ENCODE results near the gene FYN. TPM values are rescaled to one million over a fixed set of nuclear protein-coding genes. Genes with fewer than 3 reads are reported as not detected.

Gene FYN
- total RNA-seq, 1 experiment from 2014 or later, result 18.5 TPM

- H3K4me3 ChIP-seq (replicated peaks in 1 of 2; ENCODE audit: low read depth in 1 of 2, low read length in 2 of 2), result no peak overlapping the region
- RAD21 ChIA-PET (ENCODE audit: low non-redundant PET in 1 of 2, low total read pairs in 2 of 2, uncharacterized antibody in 2 of 2, unreplicated experiment in 2 of 2), result no interaction called here
- no peak for ATAC-seq
These were observed 3.1 kb downstream of the FYN start for GRCh38 chr6:111870051-111870741.

More at GRCh38 chr6:111870051-111870741, 3.1 kb downstream of the FYN start:
- no peaks in the 10 kb centered on the region for H3K79me2 ChIP-seq (ENCODE audit: insufficient read depth, low read length)
- no peak overlapping the region for H3K4me2 ChIP-seq (ENCODE audit: low read length)
- no peaks in the 10 kb centered on the region for H3K36me3 ChIP-seq (ENCODE audit: control insufficient read depth in 1 of 2, insufficient read depth in 2 of 2, low read length in 2 of 2)
- no peaks in the 10 kb centered on the region for H3K9me2 ChIP-seq (ENCODE audit: insufficient read depth)
- TF ChIP-seq POLR2AphosphoS5 (IDR thresholded peaks at IDR 0.05; ENCODE audit: low read depth, low read length) (no peak), EZH2phosphoT487 (IDR thresholded peaks at IDR 0.05; ENCODE audit: borderline replicate concordance) (no peak), SP1 (IDR thresholded peaks at IDR 0.05; ENCODE audit: low read depth) (no peak), JUND (IDR thresholded peaks at IDR 0.05) (no peak), ELF1 (IDR thresholded peaks at IDR 0.05; ENCODE audit: borderline replicate concordance, low read depth) (no peak), MAX (IDR thresholded peaks at IDR 0.05) (no peak), SRF (IDR thresholded peaks at IDR 0.05; ENCODE audit: low read depth) (no peak), CBX3 (IDR thresholded peaks at IDR 0.05; ENCODE audit: low read depth) (no peak), TCF7L2 (IDR thresholded peaks at IDR 0.05; ENCODE audit: borderline replicate concordance, extremely low read depth, insufficient read depth, insufficient read length) (no peak), YY1 (IDR thresholded peaks at IDR 0.05; ENCODE audit: extremely low read depth, insufficient replicate concordance, low read depth, low read length) (no peak), EZH2 (IDR thresholded peaks at IDR 0.05) (no peak), RAD21 (IDR thresholded peaks at IDR 0.05; ENCODE audit: low read depth) (no peak), EGR1 (IDR thresholded peaks at IDR 0.05; ENCODE audit: low read depth) (no peak), ZFX (IDR thresholded peaks at IDR 0.05) (no peak), POLR2A (IDR thresholded peaks at IDR 0.05; ENCODE audit: borderline replicate concordance, extremely low read depth, insufficient read depth, insufficient read length) (no peak), CEBPB (IDR thresholded peaks at IDR 0.05; ENCODE audit: low read depth) (no peak)
- TF ChIP-seq, protein P1, sequence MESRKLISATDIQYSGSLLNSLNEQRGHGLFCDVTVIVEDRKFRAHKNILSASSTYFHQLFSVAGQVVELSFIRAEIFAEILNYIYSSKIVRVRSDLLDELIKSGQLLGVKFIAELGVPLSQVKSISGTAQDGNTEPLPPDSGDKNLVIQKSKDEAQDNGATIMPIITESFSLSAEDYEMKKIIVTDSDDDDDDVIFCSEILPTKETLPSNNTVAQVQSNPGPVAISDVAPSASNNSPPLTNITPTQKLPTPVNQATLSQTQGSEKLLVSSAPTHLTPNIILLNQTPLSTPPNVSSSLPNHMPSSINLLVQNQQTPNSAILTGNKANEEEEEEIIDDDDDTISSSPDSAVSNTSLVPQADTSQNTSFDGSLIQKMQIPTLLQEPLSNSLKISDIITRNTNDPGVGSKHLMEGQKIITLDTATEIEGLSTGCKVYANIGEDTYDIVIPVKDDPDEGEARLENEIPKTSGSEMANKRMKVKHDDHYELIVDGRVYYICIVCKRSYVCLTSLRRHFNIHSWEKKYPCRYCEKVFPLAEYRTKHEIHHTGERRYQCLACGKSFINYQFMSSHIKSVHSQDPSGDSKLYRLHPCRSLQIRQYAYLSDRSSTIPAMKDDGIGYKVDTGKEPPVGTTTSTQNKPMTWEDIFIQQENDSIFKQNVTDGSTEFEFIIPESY (IDR thresholded peaks at IDR 0.05; ENCODE audit: extremely low read depth, insufficient replicate concordance, low read length), result no peak
- no peaks in the 10 kb centered on the region for H3K9me3 ChIP-seq (ENCODE audit: control insufficient read depth in 1 of 2, insufficient read depth in 1 of 2, low read depth in 1 of 2, low read length in 2 of 2)
- H2AFZ ChIP-seq (ENCODE audit: low read depth, low read length, poor library complexity, severe bottlenecking), result no peak overlapping the region
- CTCF ChIA-PET, result no interaction called here
- intact Hi-C loops (cut with micrococcal nuclease), result no loop called here
- no peak overlapping the region for H3K27ac ChIP-seq (ENCODE audit: low read depth, low read length)
- no peaks in the 10 kb centered on the region for H4K20me1 ChIP-seq (ENCODE audit: insufficient read depth)
- POLR2A ChIA-PET, result no interaction called here
- no TSS peak for BruUV-seq (replicated peaks)
- H3K9ac ChIP-seq (ENCODE audit: low read length), result no peak overlapping the region
- no peaks in the 10 kb centered on the region for H3K27me3 ChIP-seq (ENCODE audit: insufficient read depth, low read length)
- H3K4me1 ChIP-seq (ENCODE audit: control insufficient read depth in 1 of 2, insufficient read depth in 2 of 2, low read length in 2 of 2), result peaks cover 6 to 13% of the 10 kb centered on the region in 2 experiments
- DNase-seq (ENCODE audit: low read depth, low spot score), result no peak
